Measurements from ENCODE around the gene B3GNT2.
A peak's percentile ranks its signal among the peaks of the same experiment; 100 is the strongest.
"Not testable (repeated sequence)": the region's sequence is repeated elsewhere in the genome, so short reads cannot be mapped to it uniquely, and the experiment has no call there.

B3GNT2 gene

DNA sequence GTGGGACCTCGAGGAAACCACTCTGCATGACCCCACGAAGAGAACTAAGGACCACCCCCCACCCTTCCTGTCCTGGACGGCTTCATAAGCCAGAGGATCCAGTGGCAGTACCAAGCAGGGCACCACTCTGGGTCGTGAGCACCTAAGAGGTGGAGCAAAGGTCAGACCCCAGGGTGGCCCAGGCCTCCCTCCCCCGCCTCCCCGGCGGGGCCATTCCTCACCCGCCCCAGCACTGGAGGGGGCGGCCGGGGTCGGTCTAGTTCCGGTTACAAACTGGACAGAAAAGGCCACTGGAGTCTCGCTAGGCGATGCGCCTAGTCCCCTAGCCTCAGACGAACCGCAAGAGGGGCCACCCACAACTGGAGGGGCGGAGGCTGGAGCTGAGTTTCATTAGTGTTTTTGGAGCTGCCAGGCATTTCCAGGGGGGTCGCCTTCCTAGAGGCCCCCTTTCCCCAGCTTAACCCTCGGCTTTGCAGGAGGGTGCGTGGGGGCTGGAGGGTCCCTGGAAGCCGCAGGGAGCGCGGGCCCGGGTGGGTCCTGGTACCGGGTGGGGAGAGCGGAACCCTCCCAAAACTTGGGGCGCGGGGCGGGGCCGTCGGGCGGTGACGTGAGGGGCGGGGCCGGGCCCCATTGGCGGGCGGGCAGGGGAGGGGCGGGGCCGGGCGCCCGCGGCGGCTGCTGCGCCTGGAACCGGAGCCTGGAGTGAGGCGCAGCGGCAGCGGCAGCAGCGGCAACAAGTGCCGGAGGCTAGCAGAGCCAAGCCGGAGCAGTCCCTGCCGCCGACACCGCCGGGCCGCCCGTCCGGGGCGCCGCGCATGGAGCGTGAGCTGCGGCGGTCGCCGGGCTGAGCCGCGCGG is at the start of gene B3GNT2:
Gene B3GNT2 (plus strand): TSS at position 695 of the 857 bp plus-strand sequence. CDS start 26,106 bp downstream, outside the sequence.
- DNase-seq (ENCODE audit: low spot score), result peak; percentile 87

DNA sequence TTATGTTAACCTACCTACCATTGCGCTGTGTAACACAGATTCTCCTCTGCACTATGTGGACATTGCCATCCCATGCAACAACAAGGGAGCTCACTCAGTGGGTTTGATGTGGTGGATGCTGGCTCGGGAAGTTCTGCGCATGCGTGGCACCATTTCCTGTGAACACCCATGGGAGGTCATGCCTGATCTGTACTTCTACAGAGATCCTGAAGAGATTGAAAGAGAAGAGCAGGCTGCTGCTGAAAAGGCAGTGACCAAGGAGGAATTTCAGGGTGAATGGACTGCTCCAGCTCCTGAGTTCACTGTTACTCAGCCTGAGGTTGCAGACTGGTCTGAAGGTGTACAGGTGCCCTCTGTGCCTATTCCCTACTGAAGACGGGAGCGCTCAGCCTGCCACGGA is 49.1 kb upstream of the B3GNT2 start:
- DNase-seq (ENCODE audit: low spot score), result not testable (repeated sequence)

DNA sequence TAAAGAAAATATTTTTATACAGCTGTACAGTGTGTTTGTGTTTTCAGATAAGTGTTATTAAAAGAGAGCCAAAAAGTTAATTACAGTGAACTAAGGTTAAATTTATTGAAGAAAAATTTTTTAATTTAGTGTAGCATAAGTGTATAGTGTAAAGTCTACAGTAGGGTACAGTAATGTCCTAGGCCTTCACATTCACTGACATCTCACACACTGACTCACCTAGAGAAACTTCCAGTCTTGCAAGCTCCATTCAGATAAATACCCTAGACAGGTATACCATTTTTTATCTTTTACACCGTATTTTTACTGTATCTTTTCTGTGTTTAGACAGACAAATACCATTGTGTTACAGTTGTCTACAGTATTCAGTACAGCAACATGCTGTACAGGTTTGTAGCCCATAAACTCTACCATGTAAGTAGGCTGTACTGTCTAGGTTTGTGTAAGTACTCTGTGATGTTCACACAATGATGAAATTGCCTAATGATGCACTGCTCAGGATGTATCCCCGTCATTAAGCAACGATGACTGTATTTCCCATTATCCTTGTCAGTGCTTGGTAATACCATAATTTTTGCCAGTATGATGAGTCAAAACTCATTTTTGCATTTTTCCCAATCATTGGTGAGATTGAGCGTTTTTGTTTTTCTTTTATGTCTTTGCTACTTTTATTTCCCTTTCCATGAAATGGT is 48.2 kb upstream of the B3GNT2 start:
- peak; percentile 35 for DNase-seq (ENCODE audit: low spot score)

DNA sequence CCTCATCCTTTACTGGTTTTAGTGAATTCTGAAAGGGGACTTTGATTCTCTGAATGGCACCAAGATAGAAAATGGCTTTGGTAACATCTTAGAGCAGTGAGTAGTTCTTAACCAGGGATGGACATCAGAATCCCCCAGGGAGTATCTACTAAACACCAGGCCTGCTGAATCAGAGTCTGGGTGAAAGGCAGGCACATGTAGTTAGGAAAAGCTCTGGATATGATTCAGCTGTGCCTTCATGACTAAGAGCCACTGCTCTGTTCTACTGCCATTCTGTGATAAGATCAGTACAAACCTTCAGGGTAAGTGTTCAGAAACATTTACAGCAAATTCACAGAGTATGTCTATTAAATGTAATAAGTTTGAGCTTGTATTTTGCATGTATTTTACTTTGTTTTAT is 46.2 kb upstream of the B3GNT2 start:
- DNase-seq (ENCODE audit: low spot score), result no peak

DNA sequence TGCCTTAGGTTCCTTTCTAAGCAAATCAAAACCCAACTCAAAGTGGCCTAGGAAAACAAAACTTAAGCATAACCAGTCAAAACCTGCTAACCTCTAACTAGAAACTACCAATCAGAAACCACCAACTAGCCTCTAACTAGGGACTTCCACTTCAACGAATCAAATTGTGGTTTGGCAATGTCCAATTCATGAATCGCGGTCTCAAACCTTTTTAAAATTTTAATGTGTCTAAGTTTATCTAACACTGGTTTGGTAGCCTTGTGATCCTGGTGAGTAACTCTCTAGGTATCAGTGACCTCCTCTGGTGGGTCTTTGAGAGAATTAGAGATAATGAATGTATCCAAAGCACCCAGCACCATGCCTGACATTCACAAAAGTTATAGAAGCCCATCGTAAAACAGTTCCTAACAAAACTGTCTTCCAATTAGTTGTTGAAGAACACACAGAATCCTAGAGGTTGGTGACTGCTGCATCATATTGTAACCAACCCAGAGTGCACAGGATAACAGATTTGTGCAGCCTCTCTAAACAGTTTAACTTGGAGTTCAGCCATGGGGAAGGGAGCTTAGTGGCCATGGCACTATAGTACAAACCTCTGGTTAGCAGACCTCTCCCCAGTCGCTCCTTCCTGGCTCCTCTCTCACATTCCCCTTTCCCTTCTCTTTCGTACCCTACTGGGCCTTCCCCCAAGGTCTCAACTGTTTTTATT is 45.2 kb upstream of the B3GNT2 start:
- no peak for DNase-seq (ENCODE audit: low spot score)

DNA sequence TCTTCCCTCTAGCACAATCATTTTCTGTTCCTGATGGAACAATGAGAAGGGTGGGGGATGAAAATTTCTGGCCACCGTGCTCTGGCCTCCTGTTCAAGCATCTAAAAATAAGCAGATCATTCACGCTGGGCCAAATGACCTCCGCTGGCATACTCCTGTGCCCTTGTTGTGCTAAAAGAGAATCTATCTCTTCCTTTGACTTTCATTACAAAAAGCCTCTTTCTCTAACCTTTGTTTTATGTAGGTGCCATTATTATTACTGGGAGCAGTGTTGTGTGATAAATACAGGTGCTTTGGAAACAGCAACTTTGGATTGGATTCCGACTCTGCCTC is 44.6 kb upstream of the B3GNT2 start:
- DNase-seq (ENCODE audit: low spot score), result no peak

DNA sequence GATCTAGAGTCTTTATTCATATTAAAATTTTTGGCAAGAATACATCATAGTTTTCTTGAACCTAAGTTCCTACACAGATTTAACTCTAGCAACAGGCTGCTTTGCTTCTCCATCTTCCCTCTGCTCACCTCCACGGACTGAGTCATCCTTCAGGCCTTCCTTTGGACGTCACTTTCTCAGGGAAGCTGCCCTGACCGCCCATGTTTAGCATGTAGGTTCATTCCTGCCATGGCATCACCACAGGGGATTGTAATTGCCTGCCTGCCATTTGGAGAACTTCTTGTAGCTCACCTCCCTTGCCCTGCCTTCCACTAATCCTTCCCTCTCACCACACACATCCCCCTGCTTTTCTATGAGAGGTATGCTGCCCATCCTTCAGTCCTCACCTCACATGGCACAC is 43.9 kb upstream of the B3GNT2 start:
- DNase-seq (ENCODE audit: low spot score), result no peak

DNA sequence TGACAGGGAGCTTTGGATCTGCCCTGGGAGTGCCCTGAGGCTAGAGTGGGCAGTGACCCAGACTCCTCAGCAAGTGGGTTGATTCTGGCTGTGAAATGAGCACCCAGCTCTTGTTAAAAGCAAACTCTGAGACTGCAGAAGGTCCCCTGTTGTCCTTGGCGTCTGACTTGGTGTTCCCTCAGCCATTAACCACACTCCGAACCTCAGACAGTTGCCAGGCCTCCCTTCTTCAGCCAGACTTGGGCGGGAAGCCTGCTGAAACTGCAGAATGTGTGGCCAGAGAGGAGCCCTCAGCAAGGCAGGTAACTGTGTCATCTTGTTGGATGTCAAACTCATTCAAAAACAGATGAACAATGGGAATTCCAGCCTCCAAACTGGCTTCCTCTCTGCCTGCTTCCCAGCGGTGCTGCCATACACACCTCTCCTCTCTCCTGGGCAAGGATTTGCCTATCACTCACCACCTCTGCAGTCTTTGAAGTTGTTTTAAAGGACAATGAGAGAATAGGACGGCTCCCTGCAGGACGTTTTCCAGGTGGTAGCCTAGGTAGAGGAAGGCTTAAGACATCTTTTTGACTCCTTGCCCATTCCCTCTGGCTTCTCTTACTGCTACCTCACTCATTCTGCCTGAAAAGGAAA is 38.9 kb upstream of the B3GNT2 start:
- no peak for DNase-seq (ENCODE audit: low spot score)

GRCh38 chr2:62158444-62159121 is 37.3 kb upstream of the B3GNT2 start:
- no peak for DNase-seq (ENCODE audit: low spot score)

DNA sequence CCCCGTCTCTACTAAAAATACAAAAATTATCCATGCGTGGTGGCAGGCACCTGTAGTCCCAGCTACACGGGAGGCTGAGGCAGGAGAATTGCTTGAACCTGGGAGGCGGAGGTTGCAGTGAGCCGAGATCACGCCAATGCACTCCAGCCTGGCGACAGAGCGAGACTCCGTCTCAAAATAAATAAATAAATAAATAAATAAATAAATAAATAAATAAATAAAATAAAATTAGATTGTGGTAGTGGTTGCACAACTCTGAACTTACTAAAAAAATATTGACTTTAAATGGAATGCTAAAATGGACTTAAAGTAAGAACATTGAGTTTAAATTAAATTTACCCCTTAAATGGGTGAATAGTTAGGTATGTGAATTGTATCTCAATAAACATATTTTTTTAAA is 35.2 kb upstream of the B3GNT2 start:
- DNase-seq (ENCODE audit: low spot score), result not testable (repeated sequence)

DNA sequence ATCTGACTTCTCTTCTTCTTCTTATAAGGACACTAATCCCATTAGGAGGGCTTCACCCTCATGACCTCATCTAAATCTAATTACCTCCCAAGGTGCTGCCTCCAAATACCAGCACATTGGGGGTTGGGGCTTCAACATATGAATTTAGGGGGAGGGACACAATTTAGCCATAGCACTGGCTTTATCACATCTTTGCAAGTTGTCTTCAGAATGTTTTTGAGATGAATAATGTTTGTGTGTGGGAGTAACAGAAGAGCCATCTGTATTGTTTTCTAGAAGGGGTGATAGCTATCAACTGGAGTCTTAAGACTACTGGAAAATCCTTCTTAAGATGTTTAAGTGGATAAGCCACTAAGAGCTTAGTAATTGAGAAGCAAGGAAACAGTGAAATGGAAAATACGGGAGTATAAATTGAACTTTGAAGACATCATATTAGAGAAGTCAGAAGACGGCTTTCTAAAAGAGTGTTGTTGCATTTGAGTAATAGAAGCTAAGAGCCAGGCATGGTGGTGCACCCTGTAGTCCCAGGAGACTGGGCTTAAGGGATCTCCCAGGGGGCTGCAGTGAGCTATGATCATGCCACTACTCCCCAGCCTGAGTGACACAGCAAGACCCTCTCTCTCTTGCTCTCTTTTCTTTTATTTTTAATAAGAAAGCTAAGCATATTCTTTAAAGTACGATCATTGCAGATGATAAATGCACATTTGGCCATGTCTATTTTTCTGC is 32.6 kb upstream of the B3GNT2 start:
- no peak for DNase-seq (ENCODE audit: low spot score)

- no peak for DNase-seq (ENCODE audit: low spot score)
Measured at GRCh38 chr2:62163834-62164233, 32.1 kb upstream of the B3GNT2 start.

DNA sequence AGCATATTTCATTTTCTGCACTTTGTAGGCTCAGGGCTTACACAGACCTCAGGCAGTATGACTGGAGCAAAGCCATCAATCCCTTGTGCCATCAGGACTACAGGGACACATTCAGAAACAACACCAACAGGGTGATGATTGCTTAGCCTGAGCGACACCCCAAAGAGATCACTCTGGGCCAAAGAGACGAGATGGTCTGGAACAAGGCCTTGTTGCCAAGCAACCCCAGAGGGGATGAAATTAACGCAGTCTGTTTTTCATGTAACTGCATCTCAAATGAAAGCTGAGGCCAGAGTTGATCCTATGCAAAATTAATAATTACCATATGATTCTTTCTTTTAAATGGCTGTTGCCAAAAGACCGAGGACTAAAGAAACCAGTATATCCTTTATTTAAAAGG is 20.2 kb upstream of the B3GNT2 start:
- no peak for DNase-seq (ENCODE audit: low spot score)

- DNase-seq (ENCODE audit: low spot score), result no peak
Measured at GRCh38 chr2:62176801-62177200, 19.1 kb upstream of the B3GNT2 start.

DNA sequence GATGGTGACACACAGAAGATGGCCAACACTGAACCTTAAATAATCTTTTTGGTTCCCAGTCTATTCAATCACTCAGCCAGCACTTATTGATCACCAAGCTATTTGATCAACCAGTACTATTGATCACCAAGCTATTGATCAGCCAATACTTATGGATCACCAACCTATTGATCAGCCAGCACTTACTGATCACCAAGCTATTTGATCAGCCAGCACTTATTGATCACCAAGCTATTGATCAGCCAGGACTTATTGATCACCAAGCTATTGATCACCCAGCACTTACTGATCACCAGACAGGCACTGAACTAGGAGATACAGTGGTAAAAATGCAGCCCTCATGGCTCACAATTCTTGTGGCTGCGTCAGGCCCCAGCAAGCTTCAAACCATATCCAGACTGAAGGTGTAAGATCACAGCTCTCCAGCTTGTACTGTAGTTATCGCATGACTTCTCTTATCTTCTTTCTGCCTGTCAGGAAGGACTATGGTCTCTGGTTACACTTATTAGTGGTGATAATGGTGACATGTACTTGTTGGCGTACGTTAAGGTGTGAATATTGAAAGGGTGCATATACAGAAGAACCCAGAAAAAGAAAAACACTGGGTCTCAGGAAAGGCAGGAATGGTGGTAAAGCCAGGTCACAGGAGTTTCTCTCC is 18.4 kb upstream of the B3GNT2 start:
- no peak for DNase-seq (ENCODE audit: low spot score)

- no peak for DNase-seq (ENCODE audit: low spot score)
Measured at GRCh38 chr2:62178741-62179271, 17.1 kb upstream of the B3GNT2 start.

DNA sequence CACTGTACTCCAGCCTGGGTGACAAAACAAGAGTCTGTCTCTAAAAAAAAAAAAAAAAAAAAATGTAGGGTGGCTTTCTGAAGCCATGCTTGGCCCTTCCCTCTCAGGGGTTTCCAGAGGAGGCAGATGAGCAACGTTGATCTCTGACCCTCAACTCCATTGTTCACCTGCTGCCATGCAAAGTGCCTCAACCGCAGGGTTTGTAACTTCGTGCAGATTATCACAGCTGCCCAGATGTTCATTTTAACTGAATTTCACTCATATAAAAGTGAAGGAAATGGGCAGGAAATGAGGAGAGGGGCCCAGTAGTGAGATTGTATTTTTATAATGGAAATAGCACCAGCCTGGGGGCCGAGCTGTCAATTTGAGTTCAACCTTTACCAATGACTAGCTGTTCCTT is 14.9 kb upstream of the B3GNT2 start:
- no peak for DNase-seq (ENCODE audit: low spot score)

DNA sequence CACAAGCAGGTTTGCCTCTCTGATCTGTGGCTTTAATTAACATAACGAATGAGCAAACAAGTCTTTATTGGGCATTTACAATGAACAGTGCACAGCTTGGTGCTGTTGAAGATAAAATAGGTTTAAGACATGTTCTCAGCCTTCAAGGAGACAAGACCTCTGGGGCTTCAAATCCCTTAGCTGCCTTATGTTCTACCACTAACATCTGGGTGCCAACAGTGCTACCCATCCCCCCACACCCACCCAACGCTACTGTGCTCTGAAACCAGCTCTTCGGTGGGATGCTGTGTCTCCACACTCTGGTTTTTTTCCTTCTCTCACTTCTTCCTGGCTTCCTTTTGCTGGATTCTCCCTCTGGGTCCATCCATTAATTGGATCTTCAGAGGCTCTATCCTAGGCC is 14.1 kb upstream of the B3GNT2 start:
- no peak for DNase-seq (ENCODE audit: low spot score)

- no peak for DNase-seq (ENCODE audit: low spot score)
Measured at GRCh38 chr2:62184512-62185230, 11.2 kb upstream of the B3GNT2 start.
